ENCODE measurements around the gene EFNB1. TPM values are rescaled to one million over a fixed set of nuclear protein-coding genes. Genes with fewer than 3 reads are reported as not detected.

Gene EFNB1
- total RNA-seq, 3 donors from 2014 or later (not counting 1 experiment from before 2014, with no cell fraction given), result 3.2 to 4.7 (median 3.3) TPM

GRCh38 chrX:68848189-68848940, 19.5 kb downstream of the EFNB1 start:
- Histone ChIP-seq H3K4me3 (ENCODE audit: low read length) (no peak overlapping the region), H3K9me3 (ENCODE audit: control insufficient read depth, insufficient read depth, low read length) (no peaks in the 10 kb centered on the region), H3K27me3 (ENCODE audit: control insufficient read depth, insufficient read depth, low read length) (no peaks in the 10 kb centered on the region), H3K4me1 (ENCODE audit: control insufficient read depth, insufficient read depth, low read length) (peaks cover 1% of the 10 kb centered on the region), H3K27ac (ENCODE audit: low read length) (no peak overlapping the region), H3K36me3 (ENCODE audit: control insufficient read depth, insufficient read depth, low read length) (no peaks in the 10 kb centered on the region)
- H3K4me1 Mint-ChIP-seq, result no peaks in the 10 kb centered on the region
- no peak overlapping the region for H3K4me3 Mint-ChIP-seq
- H3K27ac Mint-ChIP-seq, result no peak overlapping the region
- H3K27me3 Mint-ChIP-seq (ENCODE audit: low read depth in 2 of 2), result no peaks in the 10 kb centered on the region
- H3K36me3 Mint-ChIP-seq, result no peaks in the 10 kb centered on the region
- no peak for DNase-seq
- intact Hi-C loops (cut with micrococcal nuclease), result no loop called here
- no peak for ATAC-seq
- H3K9me3 Mint-ChIP-seq, result no peaks in the 10 kb centered on the region
- 93% methylated on average over 8 of the region's 8 CpGs for WGBS (ENCODE audit: insufficient coverage)
- TF ChIP-seq CTCF (IDR thresholded peaks at IDR 0.05), result no peak

- Histone ChIP-seq H3K9me3 (ENCODE audit: control insufficient read depth, insufficient read depth, low read length) (no peaks in the 10 kb centered on the region), H3K36me3 (ENCODE audit: control insufficient read depth, insufficient read depth, low read length) (no peaks in the 10 kb centered on the region), H3K4me1 (ENCODE audit: control insufficient read depth, insufficient read depth, low read length) (no peaks in the 10 kb centered on the region), H3K27me3 (ENCODE audit: control insufficient read depth, insufficient read depth, low read length) (no peaks in the 10 kb centered on the region), H3K27ac (ENCODE audit: low read length) (no peak overlapping the region), H3K4me3 (ENCODE audit: low read length) (no peak overlapping the region)
- TF ChIP-seq CTCF (IDR thresholded peaks at IDR 0.05), result no peak
- Mint-ChIP-seq H3K4me1 (no peaks in the 10 kb centered on the region), H3K36me3 (no peaks in the 10 kb centered on the region), H3K9me3 (no peaks in the 10 kb centered on the region), H3K27ac (no peak overlapping the region), H3K4me3 (no peak overlapping the region), H3K27me3 (ENCODE audit: low read depth in 2 of 2) (no peaks in the 10 kb centered on the region)
- DNase-seq (no peak), ATAC-seq (no peak)
- intact Hi-C loops (cut with micrococcal nuclease), result no loop called here
- 93% methylated on average over 4 of the region's 8 CpGs for WGBS (ENCODE audit: insufficient coverage)
These were observed 22.3 kb downstream of the EFNB1 start for GRCh38 chrX:68851082-68851481.

GRCh38 chrX:68852046-68852445, 23.2 kb downstream of the EFNB1 start:
- WGBS (ENCODE audit: insufficient coverage), result 73% methylated on average over 2 of the region's 3 CpGs
- no peak overlapping the region for H3K27ac Mint-ChIP-seq

More at GRCh38 chrX:68852046-68852445, 23.2 kb downstream of the EFNB1 start:
- Histone ChIP-seq H3K9me3 (ENCODE audit: control insufficient read depth, insufficient read depth, low read length) (no peaks in the 10 kb centered on the region), H3K4me1 (ENCODE audit: control insufficient read depth, insufficient read depth, low read length) (no peaks in the 10 kb centered on the region), H3K27ac (ENCODE audit: low read length) (no peak overlapping the region), H3K4me3 (ENCODE audit: low read length) (no peak overlapping the region), H3K27me3 (ENCODE audit: control insufficient read depth, insufficient read depth, low read length) (no peaks in the 10 kb centered on the region), H3K36me3 (ENCODE audit: control insufficient read depth, insufficient read depth, low read length) (no peaks in the 10 kb centered on the region)
- no peak for DNase-seq
- ATAC-seq, result no peak
- Mint-ChIP-seq H3K9me3 (no peaks in the 10 kb centered on the region), H3K4me1 (no peaks in the 10 kb centered on the region), H3K27me3 (ENCODE audit: low read depth in 2 of 2) (no peaks in the 10 kb centered on the region), H3K36me3 (no peaks in the 10 kb centered on the region), H3K4me3 (no peak overlapping the region)
- intact Hi-C loops (cut with micrococcal nuclease), result no loop called here
- no peak for TF ChIP-seq CTCF (IDR thresholded peaks at IDR 0.05)

Measured in natural killer cell (primary cell).